Sigmoid colon (tissue), 4 donors: ENCODE results near the gene ARID3B.

Source experiments
- CTCF ChIP-seq, 4 experiments: fragments of 450-650 bp in 3 of 4; fragments of 200-600 bp in 1 of 4; IDR thresholded peaks; one replicate each; pipeline ENCODE4 v1.5.1; 2016 to 2019; ENCODE audit warnings: antibody characterized with exemption in 4 of 4, mild to moderate bottlenecking in 3 of 4, moderate library complexity in 2 of 4
- EP300 ChIP-seq, 4 donors: sonication (generic); formaldehyde crosslinking; IDR thresholded peaks; one replicate each; pipeline ENCODE4 v1.6.1; 2017; ENCODE audit warnings: antibody characterized with exemption in 4 of 4
- POLR2A ChIP-seq, 2 donors: fragments of 450-650 bp; IDR thresholded peaks; one replicate each; pipeline ENCODE4 v1.6.1; 2016; ENCODE audit warnings: antibody characterized with exemption in 2 of 2, mild to moderate bottlenecking in 2 of 2, moderate library complexity in 2 of 2

GRCh38 chr15:74603026-74603788 lies 62.2 kb downstream of the ARID3B start:
- TF ChIP-seq CTCF (IDR thresholded peaks at IDR 0.05) (no peak), POLR2A (IDR thresholded peaks at IDR 0.05) (no peak), EP300 (IDR thresholded peaks at IDR 0.05) (no peak)
